ENCODE results near the gene P2RX3. TPM values are rescaled to one million over a fixed set of nuclear protein-coding genes. Genes with fewer than 3 reads are reported as not detected.

Gene P2RX3
- total RNA-seq, 4 donors from 2014 or later: 0.69 TPM; not detected in 3

DNA sequence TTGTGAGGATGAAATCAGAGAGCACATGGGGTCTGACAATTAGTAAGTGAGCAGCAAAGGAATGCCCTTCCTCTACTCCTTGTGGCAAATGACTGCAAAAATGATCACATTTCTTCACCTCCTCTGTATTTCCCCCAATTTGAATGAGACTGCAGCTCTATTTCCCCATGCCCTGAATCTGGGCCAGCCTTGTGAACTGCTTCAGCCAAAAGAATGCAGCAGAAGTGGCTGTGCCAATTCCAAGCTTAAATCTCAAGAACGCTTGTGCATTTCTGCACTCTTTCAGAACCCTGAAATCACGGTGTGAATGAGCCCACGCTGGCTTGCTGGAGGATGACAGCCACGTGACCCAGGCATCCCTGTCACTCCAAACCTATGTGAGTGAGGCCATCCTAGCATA, 78.9 kb downstream of the P2RX3 start:
- Histone ChIP-seq H3K27me3 (no peaks in the 10 kb centered on the region), H3K4me3 (no peak overlapping the region), H3K4me1 (peaks cover 0 to 20% (median 9%) of the 10 kb centered on the region in 3 donors), H3K9me3 (no peaks in the 10 kb centered on the region), H3K27ac (peak overlapping the region in 2 of 4 donors; percentile 4 to 5), H3K36me3 (peaks cover 0 to 95% of the 10 kb centered on the region in 2 donors)
- peak; percentile 74 for ATAC-seq
- 33% methylated on average over 2 of the region's 4 CpGs; no CpG with 5 or more reads in 1 of the 2 donors for WGBS, 2 donors (ENCODE audit: low coverage in 1 of 2)
- TF ChIP-seq EP300 (IDR thresholded peaks at IDR 0.05) (no peak), POLR2A (IDR thresholded peaks at IDR 0.05) (no peak)
- TF ChIP-seq, protein P1, sequence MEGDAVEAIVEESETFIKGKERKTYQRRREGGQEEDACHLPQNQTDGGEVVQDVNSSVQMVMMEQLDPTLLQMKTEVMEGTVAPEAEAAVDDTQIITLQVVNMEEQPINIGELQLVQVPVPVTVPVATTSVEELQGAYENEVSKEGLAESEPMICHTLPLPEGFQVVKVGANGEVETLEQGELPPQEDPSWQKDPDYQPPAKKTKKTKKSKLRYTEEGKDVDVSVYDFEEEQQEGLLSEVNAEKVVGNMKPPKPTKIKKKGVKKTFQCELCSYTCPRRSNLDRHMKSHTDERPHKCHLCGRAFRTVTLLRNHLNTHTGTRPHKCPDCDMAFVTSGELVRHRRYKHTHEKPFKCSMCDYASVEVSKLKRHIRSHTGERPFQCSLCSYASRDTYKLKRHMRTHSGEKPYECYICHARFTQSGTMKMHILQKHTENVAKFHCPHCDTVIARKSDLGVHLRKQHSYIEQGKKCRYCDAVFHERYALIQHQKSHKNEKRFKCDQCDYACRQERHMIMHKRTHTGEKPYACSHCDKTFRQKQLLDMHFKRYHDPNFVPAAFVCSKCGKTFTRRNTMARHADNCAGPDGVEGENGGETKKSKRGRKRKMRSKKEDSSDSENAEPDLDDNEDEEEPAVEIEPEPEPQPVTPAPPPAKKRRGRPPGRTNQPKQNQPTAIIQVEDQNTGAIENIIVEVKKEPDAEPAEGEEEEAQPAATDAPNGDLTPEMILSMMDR (IDR thresholded peaks at IDR 0.05): no peak

GRCh38 chr11:57418131-57418530, 80.0 kb downstream of the P2RX3 start:
- no peak overlapping the region for H3K4me3 ChIP-seq
- H3K9me3 ChIP-seq: no peaks in the 10 kb centered on the region
- H3K27ac ChIP-seq: no peak overlapping the region
- H3K4me1 ChIP-seq: peaks cover 0 to 28% (median 9%) of the 10 kb centered on the region in 3 donors
- no peaks in the 10 kb centered on the region for H3K27me3 ChIP-seq
- H3K36me3 ChIP-seq: peaks cover 0 to 95% of the 10 kb centered on the region in 2 donors
- TF ChIP-seq EP300 (IDR thresholded peaks at IDR 0.05) (no peak), POLR2A (IDR thresholded peaks at IDR 0.05) (no peak), POLR2AphosphoS5 (IDR thresholded peaks at IDR 0.05) (no peak)
- ATAC-seq: no peak

DNA sequence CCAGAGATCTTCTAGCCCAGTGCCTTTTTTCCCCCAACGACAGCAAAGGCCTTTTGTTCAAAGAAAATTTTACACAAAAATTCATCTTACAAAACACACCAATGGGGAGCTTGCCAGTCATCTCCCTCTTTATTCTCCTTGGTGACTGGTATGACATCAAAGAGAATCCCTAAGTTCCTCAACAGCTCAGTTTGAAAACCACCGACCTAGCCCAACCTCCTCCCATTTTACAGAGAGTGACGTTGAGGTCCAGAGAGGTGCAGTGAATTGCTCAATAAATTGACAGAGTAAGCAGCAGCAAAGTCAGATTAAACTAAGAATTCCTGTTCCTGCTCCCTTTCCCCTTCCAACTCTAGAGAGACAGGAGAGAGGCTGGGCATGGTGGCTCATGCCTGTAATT, 81.0 kb downstream of the P2RX3 start:
- Histone ChIP-seq H3K4me1 (peaks cover 0 to 34% (median 15%) of the 10 kb centered on the region in 3 donors), H3K27ac (no peak overlapping the region), H3K4me3 (no peak overlapping the region), H3K27me3 (no peaks in the 10 kb centered on the region), H3K36me3 (peaks cover 0 to 95% of the 10 kb centered on the region in 2 donors), H3K9me3 (no peaks in the 10 kb centered on the region)
- ATAC-seq: no peak
- 92% methylated on average over 1 of the region's 3 CpGs; no CpG with 5 or more reads in 1 of the 2 donors for WGBS, 2 donors (ENCODE audit: low coverage in 1 of 2)
- TF ChIP-seq, protein P1 (IDR thresholded peaks at IDR 0.05): no peak
- no peak for TF ChIP-seq POLR2A (IDR thresholded peaks at IDR 0.05)
- no peak for TF ChIP-seq EP300 (IDR thresholded peaks at IDR 0.05)

GRCh38 chr11:57421066-57421465, 82.9 kb downstream of the P2RX3 start:
- TF ChIP-seq, protein P1 (IDR thresholded peaks at IDR 0.05): no peak
- no peak for TF ChIP-seq POLR2A (IDR thresholded peaks at IDR 0.05)
- no peak for TF ChIP-seq POLR2AphosphoS5 (IDR thresholded peaks at IDR 0.05)
- TF ChIP-seq EP300 (IDR thresholded peaks at IDR 0.05): no peak
- Histone ChIP-seq H3K27ac (no peak overlapping the region), H3K27me3 (no peaks in the 10 kb centered on the region), H3K36me3 (peaks cover 0 to 76% of the 10 kb centered on the region in 2 donors), H3K4me1 (peaks cover 11 to 53% (median 33%) of the 10 kb centered on the region in 3 donors), H3K4me3 (no peak overlapping the region), H3K9me3 (no peaks in the 10 kb centered on the region)
- 86 to 100% methylated on average over 1 of the region's 4 CpGs for WGBS, 2 donors (ENCODE audit: low coverage in 1 of 2)
- no peak for ATAC-seq

- Histone ChIP-seq H3K4me3 (no peak overlapping the region), H3K4me1 (peaks cover 11 to 54% (median 37%) of the 10 kb centered on the region in 3 donors), H3K36me3 (peaks cover 0 to 69% of the 10 kb centered on the region in 2 donors), H3K27ac (no peak overlapping the region), H3K9me3 (no peaks in the 10 kb centered on the region), H3K27me3 (no peaks in the 10 kb centered on the region)
- ATAC-seq: no peak
- TF ChIP-seq, protein P1 (IDR thresholded peaks at IDR 0.05): no peak
- TF ChIP-seq EP300 (IDR thresholded peaks at IDR 0.05) (no peak), POLR2AphosphoS5 (IDR thresholded peaks at IDR 0.05) (no peak), POLR2A (IDR thresholded peaks at IDR 0.05) (no peak)
These were observed 83.7 kb downstream of the P2RX3 start for GRCh38 chr11:57421805-57422204.

Other genes with a start within 250 kb of the P2RX3 start
- under 1 TPM in 2 of 4 donors, not detected in 2; 0.12 to 0.13 TPM for gene LRRC55, start 156.4 kb upstream of the P2RX3 start, total RNA-seq
- 1 to 10 TPM; 2.2 to 3.7 (median 2.4) TPM for gene APLNR, start 101.1 kb upstream of the P2RX3 start, total RNA-seq
- 100 to 1,000 TPM in 2 of 4 donors, 10 to 100 TPM in 2; 95.6 to 130 (median 108) TPM for gene TNKS1BP1, start 13.4 kb upstream of the P2RX3 start, total RNA-seq
- 100 to 1,000 TPM in 1 of 4 donors, 10 to 100 TPM in 3; 66.0 to 101 (median 79.8) TPM for gene SSRP1, start 2.5 kb upstream of the P2RX3 start, total RNA-seq
- gene PRG3, start 42.8 kb downstream of the P2RX3 start, total RNA-seq: not detected
- gene PRG2, start 52.3 kb downstream of the P2RX3 start, total RNA-seq: not detected
- gene SLC43A3, start 88.8 kb downstream of the P2RX3 start, total RNA-seq: 10 to 100 TPM; 40.9 to 75.9 (median 60.0) TPM
- gene RTN4RL2, start 122.2 kb downstream of the P2RX3 start, total RNA-seq: 1 to 10 TPM in 1 of 4 donors, under 1 TPM in 2, not detected in 1; 0.12 to 2.3 (median 0.27) TPM
- 10 to 100 TPM; 14.8 to 36.6 (median 19.7) TPM for gene SLC43A1, start 177.3 kb downstream of the P2RX3 start, total RNA-seq
- gene TIMM10, start 192.4 kb downstream of the P2RX3 start, total RNA-seq: 10 to 100 TPM; 23.5 to 29.0 (median 27.9) TPM
- not detected for gene SMTNL1, start 199.2 kb downstream of the P2RX3 start, total RNA-seq
- gene UBE2L6, start 229.3 kb downstream of the P2RX3 start, total RNA-seq: 10 to 100 TPM; 15.3 to 34.6 (median 28.3) TPM